WTC11 (cell line): ENCODE data around the gene IL1RAPL2.

Experiments used
- CBFB ChIP-seq: sonication (generic); formaldehyde crosslinking; IDR thresholded peaks from 2 replicates; pipeline ENCODE4 v1.8.1; 2022; ENCODE audit warnings: mild to moderate bottlenecking, low read depth, missing genetic modification reagents
- ESRRA ChIP-seq: sonication (generic); formaldehyde crosslinking; IDR thresholded peaks from 2 replicates; pipeline ENCODE4 v1.8.1; 2022; ENCODE audit warnings: mild to moderate bottlenecking, missing genetic modification reagents, borderline replicate concordance
- FOXK1 ChIP-seq: sonication (generic); formaldehyde crosslinking; IDR thresholded peaks from 2 replicates; pipeline ENCODE4 v1.8.0; 2022; ENCODE audit warnings: mild to moderate bottlenecking, moderate library complexity, missing genetic modification reagents
- PRRX2 ChIP-seq: fragments of 250-450 bp; sonication (Bioruptor Pico); IDR thresholded peaks from 2 replicates; pipeline ENCODE4 v1.8.0; 2021; ENCODE audit warnings: mild to moderate bottlenecking
- SP1 ChIP-seq: sonication (generic); formaldehyde crosslinking; conservative IDR thresholded peaks from 2 replicates; pipeline ENCODE4 v1.8.1; 2022; ENCODE audit warnings: missing genetic modification reagents
- ZNF219 ChIP-seq: sonication (generic); formaldehyde crosslinking; IDR thresholded peaks from 2 replicates; pipeline ENCODE4 v1.8.0; 2023; ENCODE audit warnings: missing genetic modification reagents, mild to moderate bottlenecking, borderline replicate concordance
- TF ChIP-seq, protein P1 (sequence below): sonication (generic); formaldehyde crosslinking; IDR thresholded peaks from 2 replicates; pipeline ENCODE4 v1.8.1; 2023; ENCODE audit warnings: mild to moderate bottlenecking, missing genetic modification reagents
- TF ChIP-seq, protein P2 (sequence below): fragments of 200-600 bp; IDR thresholded peaks from 2 replicates; pipeline ENCODE4 v1.8.0; 2022; ENCODE audit warnings: antibody characterized with exemption
- TF ChIP-seq, protein P3 (sequence below): sonication (generic); formaldehyde crosslinking; IDR thresholded peaks from 2 replicates; pipeline ENCODE4 v1.8.1; 2022; ENCODE audit warnings: low read depth, missing genetic modification reagents, borderline replicate concordance
- TF ChIP-seq, protein P4 (sequence below): sonication (generic); formaldehyde crosslinking; IDR thresholded peaks from 2 replicates; pipeline ENCODE4 v1.8.0; 2022; ENCODE audit warnings: mild to moderate bottlenecking, missing genetic modification reagents
- TF ChIP-seq, protein P5 (sequence below): sonication (generic); formaldehyde crosslinking; IDR thresholded peaks from 2 replicates; pipeline ENCODE4 v1.8.0; 2023; ENCODE audit warnings: missing genetic modification reagents

DNA sequence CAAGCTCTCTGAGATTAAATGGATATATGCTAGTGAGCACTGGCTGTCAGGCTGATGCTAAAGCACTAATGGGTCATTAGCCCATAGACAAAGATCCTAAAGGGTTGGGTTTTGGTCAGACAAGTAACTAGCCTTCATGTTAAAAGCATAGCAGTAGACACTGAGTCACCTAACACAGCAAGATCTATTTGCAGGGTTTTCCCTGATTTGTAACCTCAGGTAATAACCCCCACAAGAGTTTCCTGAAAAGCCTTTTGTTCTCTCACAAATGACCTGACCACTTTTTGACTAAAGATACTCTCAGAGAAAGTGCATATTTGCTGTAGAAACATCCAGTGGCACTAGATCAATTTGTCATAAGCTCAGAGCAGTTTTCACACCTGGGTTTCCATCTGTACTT lies 905.6 kb downstream of the IL1RAPL2 start:
- TF ChIP-seq, protein P1, sequence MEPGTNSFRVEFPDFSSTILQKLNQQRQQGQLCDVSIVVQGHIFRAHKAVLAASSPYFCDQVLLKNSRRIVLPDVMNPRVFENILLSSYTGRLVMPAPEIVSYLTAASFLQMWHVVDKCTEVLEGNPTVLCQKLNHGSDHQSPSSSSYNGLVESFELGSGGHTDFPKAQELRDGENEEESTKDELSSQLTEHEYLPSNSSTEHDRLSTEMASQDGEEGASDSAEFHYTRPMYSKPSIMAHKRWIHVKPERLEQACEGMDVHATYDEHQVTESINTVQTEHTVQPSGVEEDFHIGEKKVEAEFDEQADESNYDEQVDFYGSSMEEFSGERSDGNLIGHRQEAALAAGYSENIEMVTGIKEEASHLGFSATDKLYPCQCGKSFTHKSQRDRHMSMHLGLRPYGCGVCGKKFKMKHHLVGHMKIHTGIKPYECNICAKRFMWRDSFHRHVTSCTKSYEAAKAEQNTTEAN (CRISPR knock-in tag) = no peak
- TF ChIP-seq, protein P2, sequence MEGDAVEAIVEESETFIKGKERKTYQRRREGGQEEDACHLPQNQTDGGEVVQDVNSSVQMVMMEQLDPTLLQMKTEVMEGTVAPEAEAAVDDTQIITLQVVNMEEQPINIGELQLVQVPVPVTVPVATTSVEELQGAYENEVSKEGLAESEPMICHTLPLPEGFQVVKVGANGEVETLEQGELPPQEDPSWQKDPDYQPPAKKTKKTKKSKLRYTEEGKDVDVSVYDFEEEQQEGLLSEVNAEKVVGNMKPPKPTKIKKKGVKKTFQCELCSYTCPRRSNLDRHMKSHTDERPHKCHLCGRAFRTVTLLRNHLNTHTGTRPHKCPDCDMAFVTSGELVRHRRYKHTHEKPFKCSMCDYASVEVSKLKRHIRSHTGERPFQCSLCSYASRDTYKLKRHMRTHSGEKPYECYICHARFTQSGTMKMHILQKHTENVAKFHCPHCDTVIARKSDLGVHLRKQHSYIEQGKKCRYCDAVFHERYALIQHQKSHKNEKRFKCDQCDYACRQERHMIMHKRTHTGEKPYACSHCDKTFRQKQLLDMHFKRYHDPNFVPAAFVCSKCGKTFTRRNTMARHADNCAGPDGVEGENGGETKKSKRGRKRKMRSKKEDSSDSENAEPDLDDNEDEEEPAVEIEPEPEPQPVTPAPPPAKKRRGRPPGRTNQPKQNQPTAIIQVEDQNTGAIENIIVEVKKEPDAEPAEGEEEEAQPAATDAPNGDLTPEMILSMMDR = no peak
- TF ChIP-seq ESRRA (CRISPR knock-in tag) (no peak), ZNF219 (CRISPR knock-in tag) (no peak), FOXK1 (CRISPR knock-in tag) (no peak), PRRX2 (CRISPR knock-in tag) (no peak), CBFB (CRISPR knock-in tag) (no peak), SP1 (CRISPR knock-in tag) (no peak)
- TF ChIP-seq, protein P3, sequence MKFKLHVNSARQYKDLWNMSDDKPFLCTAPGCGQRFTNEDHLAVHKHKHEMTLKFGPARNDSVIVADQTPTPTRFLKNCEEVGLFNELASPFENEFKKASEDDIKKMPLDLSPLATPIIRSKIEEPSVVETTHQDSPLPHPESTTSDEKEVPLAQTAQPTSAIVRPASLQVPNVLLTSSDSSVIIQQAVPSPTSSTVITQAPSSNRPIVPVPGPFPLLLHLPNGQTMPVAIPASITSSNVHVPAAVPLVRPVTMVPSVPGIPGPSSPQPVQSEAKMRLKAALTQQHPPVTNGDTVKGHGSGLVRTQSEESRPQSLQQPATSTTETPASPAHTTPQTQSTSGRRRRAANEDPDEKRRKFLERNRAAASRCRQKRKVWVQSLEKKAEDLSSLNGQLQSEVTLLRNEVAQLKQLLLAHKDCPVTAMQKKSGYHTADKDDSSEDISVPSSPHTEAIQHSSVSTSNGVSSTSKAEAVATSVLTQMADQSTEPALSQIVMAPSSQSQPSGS (CRISPR knock-in tag) = no peak
- TF ChIP-seq, protein P4, sequence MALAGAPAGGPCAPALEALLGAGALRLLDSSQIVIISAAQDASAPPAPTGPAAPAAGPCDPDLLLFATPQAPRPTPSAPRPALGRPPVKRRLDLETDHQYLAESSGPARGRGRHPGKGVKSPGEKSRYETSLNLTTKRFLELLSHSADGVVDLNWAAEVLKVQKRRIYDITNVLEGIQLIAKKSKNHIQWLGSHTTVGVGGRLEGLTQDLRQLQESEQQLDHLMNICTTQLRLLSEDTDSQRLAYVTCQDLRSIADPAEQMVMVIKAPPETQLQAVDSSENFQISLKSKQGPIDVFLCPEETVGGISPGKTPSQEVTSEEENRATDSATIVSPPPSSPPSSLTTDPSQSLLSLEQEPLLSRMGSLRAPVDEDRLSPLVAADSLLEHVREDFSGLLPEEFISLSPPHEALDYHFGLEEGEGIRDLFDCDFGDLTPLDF (CRISPR knock-in tag) = no peak
- TF ChIP-seq, protein P5, sequence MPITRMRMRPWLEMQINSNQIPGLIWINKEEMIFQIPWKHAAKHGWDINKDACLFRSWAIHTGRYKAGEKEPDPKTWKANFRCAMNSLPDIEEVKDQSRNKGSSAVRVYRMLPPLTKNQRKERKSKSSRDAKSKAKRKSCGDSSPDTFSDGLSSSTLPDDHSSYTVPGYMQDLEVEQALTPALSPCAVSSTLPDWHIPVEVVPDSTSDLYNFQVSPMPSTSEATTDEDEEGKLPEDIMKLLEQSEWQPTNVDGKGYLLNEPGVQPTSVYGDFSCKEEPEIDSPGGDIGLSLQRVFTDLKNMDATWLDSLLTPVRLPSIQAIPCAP (CRISPR knock-in tag) = no peak
